ENCODE results near the gene SCN10A. TPM values are rescaled to one million over a fixed set of nuclear protein-coding genes. Genes with fewer than 3 reads are reported as not detected.

The SCN10A gene
- total RNA-seq, 2 experiments from 2014 or later = not detected

GRCh38 chr3:38756892-38757291 is 59.1 kb downstream of the SCN10A start:
- Mint-ChIP-seq H3K4me3 (no peak overlapping the region), H3K4me1 (no peaks in the 10 kb centered on the region), H3K9me3 (no peaks in the 10 kb centered on the region), H3K27me3 (peaks cover 5% of the 10 kb centered on the region), H3K36me3 (ENCODE audit: low read depth) (no peaks in the 10 kb centered on the region), H3K27ac (no peak overlapping the region)
- CTCF ChIA-PET = interaction anchor here (1.0 kb wide), 1 partner anchor 10 kb away, joined by 3 read pairs; no protein-coding TSS in a partner anchor
- DNase-seq = no peak
- POLR2A ChIA-PET = no interaction called here

- ChIA-PET POLR2A (no interaction called here), CTCF (no interaction called here)
- H3K4me3 Mint-ChIP-seq = no peak overlapping the region
- no peaks in the 10 kb centered on the region for H3K4me1 Mint-ChIP-seq
- no peak for DNase-seq
- no peaks in the 10 kb centered on the region for H3K36me3 Mint-ChIP-seq (ENCODE audit: low read depth)
- H3K9me3 Mint-ChIP-seq = no peaks in the 10 kb centered on the region
- H3K27me3 Mint-ChIP-seq = peaks cover 2% of the 10 kb centered on the region
- no peak overlapping the region for H3K27ac Mint-ChIP-seq
Measured at GRCh38 chr3:38755130-38755529, 60.9 kb downstream of the SCN10A start.

- H3K36me3 Mint-ChIP-seq (ENCODE audit: low read depth) = no peaks in the 10 kb centered on the region
- no peak overlapping the region for H3K4me3 Mint-ChIP-seq
Measured at GRCh38 chr3:38746641-38747040, 69.4 kb downstream of the SCN10A start.

GRCh38 chr3:38743043-38743442 is 73.0 kb downstream of the SCN10A start:
- ChIA-PET CTCF (interaction anchor here (0.6 kb wide), 1 partner anchor 340 kb away, joined by 5 read pairs; no protein-coding TSS in a partner anchor), POLR2A (no interaction called here)
- Mint-ChIP-seq H3K4me1 (no peaks in the 10 kb centered on the region), H3K4me3 (no peak overlapping the region), H3K27ac (no peak overlapping the region), H3K36me3 (ENCODE audit: low read depth) (no peaks in the 10 kb centered on the region), H3K27me3 (peaks cover 18% of the 10 kb centered on the region), H3K9me3 (no peaks in the 10 kb centered on the region)
- DNase-seq = no peak

More at GRCh38 chr3:38746641-38747040, 69.4 kb downstream of the SCN10A start:
- Mint-ChIP-seq H3K27me3 (peaks cover 17% of the 10 kb centered on the region), H3K9me3 (no peaks in the 10 kb centered on the region), H3K27ac (no peak overlapping the region), H3K4me1 (no peaks in the 10 kb centered on the region)
- POLR2A ChIA-PET = no interaction called here
- DNase-seq = no peak
- CTCF ChIA-PET = interaction anchor here (0.8 kb wide), 1 partner anchor 12 kb away, joined by 3 read pairs; no protein-coding TSS in a partner anchor

- Mint-ChIP-seq H3K27me3 (peaks cover 18% of the 10 kb centered on the region), H3K27ac (peak overlapping the region; percentile 1), H3K4me3 (no peak overlapping the region), H3K9me3 (no peaks in the 10 kb centered on the region), H3K36me3 (ENCODE audit: low read depth) (no peaks in the 10 kb centered on the region), H3K4me1 (no peaks in the 10 kb centered on the region)
- CTCF ChIA-PET = interaction anchor here (0.6 to 0.7 kb wide), 2 partner anchors 339 to 1596 kb away, joined by 3 to 5 read pairs; no protein-coding TSS in a partner anchor
- POLR2A ChIA-PET = no interaction called here
- no peak for DNase-seq
Measured at GRCh38 chr3:38742550-38742949, 73.5 kb downstream of the SCN10A start.

GRCh38 chr3:38740537-38740936 is 75.5 kb downstream of the SCN10A start:
- no peak overlapping the region for H3K4me3 Mint-ChIP-seq
- H3K4me1 Mint-ChIP-seq = no peaks in the 10 kb centered on the region
- H3K9me3 Mint-ChIP-seq = no peaks in the 10 kb centered on the region
- no peak for DNase-seq
- H3K36me3 Mint-ChIP-seq (ENCODE audit: low read depth) = no peaks in the 10 kb centered on the region
- ChIA-PET CTCF (no interaction called here), POLR2A (interaction anchor here (0.6 kb wide), 1 partner anchor 10 kb away, joined by 3 read pairs; no protein-coding TSS in a partner anchor)
- peaks cover 21% of the 10 kb centered on the region for H3K27me3 Mint-ChIP-seq
- no peak overlapping the region for H3K27ac Mint-ChIP-seq

GRCh38 chr3:38739931-38740330 is 76.1 kb downstream of the SCN10A start:
- Mint-ChIP-seq H3K4me1 (no peaks in the 10 kb centered on the region), H3K9me3 (no peaks in the 10 kb centered on the region), H3K4me3 (no peak overlapping the region), H3K27ac (no peak overlapping the region), H3K27me3 (peaks cover 21% of the 10 kb centered on the region), H3K36me3 (ENCODE audit: low read depth) (no peaks in the 10 kb centered on the region)
- ChIA-PET POLR2A (no interaction called here), CTCF (no interaction called here)
- no peak for DNase-seq

GRCh38 chr3:38739396-38739689 is 76.7 kb downstream of the SCN10A start:
- Mint-ChIP-seq H3K4me1 (no peaks in the 10 kb centered on the region), H3K4me3 (no peak overlapping the region), H3K27ac (no peak overlapping the region), H3K36me3 (ENCODE audit: low read depth) (no peaks in the 10 kb centered on the region), H3K9me3 (no peaks in the 10 kb centered on the region), H3K27me3 (peaks cover 21% of the 10 kb centered on the region)
- CTCF ChIA-PET = interaction anchor here (0.6 to 1.3 kb wide), 2 partner anchors 9 to 324 kb away, joined by 3 to 5 read pairs; no protein-coding TSS in a partner anchor
- no peak for DNase-seq
- POLR2A ChIA-PET = no interaction called here

GRCh38 chr3:38738630-38739395 is 77.2 kb downstream of the SCN10A start:
- Mint-ChIP-seq H3K27ac (peak overlapping the region; percentile 43), H3K36me3 (ENCODE audit: low read depth) (no peaks in the 10 kb centered on the region), H3K4me1 (no peaks in the 10 kb centered on the region), H3K27me3 (peaks cover 19% of the 10 kb centered on the region), H3K9me3 (no peaks in the 10 kb centered on the region), H3K4me3 (no peak overlapping the region)
- ChIA-PET POLR2A (no interaction called here), CTCF (interaction anchor here (0.6 to 1.3 kb wide), 2 partner anchors 9 to 324 kb away, joined by 3 to 5 read pairs; no protein-coding TSS in a partner anchor)
- peak; percentile 30 for DNase-seq

- no peaks in the 10 kb centered on the region for H3K36me3 Mint-ChIP-seq (ENCODE audit: low read depth)
- ChIA-PET POLR2A (no interaction called here), CTCF (no interaction called here)
- no peaks in the 10 kb centered on the region for H3K9me3 Mint-ChIP-seq
- peaks cover 9% of the 10 kb centered on the region for H3K27me3 Mint-ChIP-seq
- no peak for DNase-seq
- H3K27ac Mint-ChIP-seq = no peak overlapping the region
- no peak overlapping the region for H3K4me3 Mint-ChIP-seq
- no peaks in the 10 kb centered on the region for H3K4me1 Mint-ChIP-seq
Measured at GRCh38 chr3:38731522-38731921, 84.5 kb downstream of the SCN10A start.

GRCh38 chr3:38730281-38730680 is 85.7 kb downstream of the SCN10A start:
- Mint-ChIP-seq H3K27ac (no peak overlapping the region), H3K4me1 (no peaks in the 10 kb centered on the region), H3K4me3 (no peak overlapping the region), H3K27me3 (peaks cover 7% of the 10 kb centered on the region), H3K9me3 (no peaks in the 10 kb centered on the region), H3K36me3 (ENCODE audit: low read depth) (no peaks in the 10 kb centered on the region)
- DNase-seq = no peak
- ChIA-PET POLR2A (no interaction called here), CTCF (no interaction called here)

GRCh38 chr3:38728008-38728407 is 88.0 kb downstream of the SCN10A start:
- POLR2A ChIA-PET = no interaction called here

GRCh38 chr3:38726751-38727150 is 89.3 kb downstream of the SCN10A start:
- Mint-ChIP-seq H3K36me3 (ENCODE audit: low read depth) (no peaks in the 10 kb centered on the region), H3K9me3 (no peaks in the 10 kb centered on the region), H3K4me1 (no peaks in the 10 kb centered on the region), H3K27ac (no peak overlapping the region), H3K4me3 (no peak overlapping the region), H3K27me3 (peaks cover 3% of the 10 kb centered on the region)
- ChIA-PET CTCF (no interaction called here), POLR2A (no interaction called here)
- no peak for DNase-seq

More at GRCh38 chr3:38728008-38728407, 88.0 kb downstream of the SCN10A start:
- Mint-ChIP-seq H3K27me3 (peaks cover 7% of the 10 kb centered on the region), H3K27ac (no peak overlapping the region), H3K9me3 (no peaks in the 10 kb centered on the region), H3K36me3 (ENCODE audit: low read depth) (no peaks in the 10 kb centered on the region), H3K4me1 (no peaks in the 10 kb centered on the region), H3K4me3 (no peak overlapping the region)
- no peak for DNase-seq
- CTCF ChIA-PET = no interaction called here

Data from activated CD4-positive, alpha-beta T cell treated with anti-CD3 and anti-CD28 coated beads, Interleukin-2, amount 10 ng/mL, durations not matched to agents 7 days and 5 days (primary cell).